ENCODE results near the gene ZBTB21. TPM values are rescaled to one million over a fixed set of nuclear protein-coding genes. Genes with fewer than 3 reads are reported as not detected.

ZBTB21 gene
- total and polyA plus RNA-seq, 2 of the 8 experiments (the other 6 are each of a cell fraction or from before 2014, with no cell fraction given): 3.9 to 17.8 TPM

DNA sequence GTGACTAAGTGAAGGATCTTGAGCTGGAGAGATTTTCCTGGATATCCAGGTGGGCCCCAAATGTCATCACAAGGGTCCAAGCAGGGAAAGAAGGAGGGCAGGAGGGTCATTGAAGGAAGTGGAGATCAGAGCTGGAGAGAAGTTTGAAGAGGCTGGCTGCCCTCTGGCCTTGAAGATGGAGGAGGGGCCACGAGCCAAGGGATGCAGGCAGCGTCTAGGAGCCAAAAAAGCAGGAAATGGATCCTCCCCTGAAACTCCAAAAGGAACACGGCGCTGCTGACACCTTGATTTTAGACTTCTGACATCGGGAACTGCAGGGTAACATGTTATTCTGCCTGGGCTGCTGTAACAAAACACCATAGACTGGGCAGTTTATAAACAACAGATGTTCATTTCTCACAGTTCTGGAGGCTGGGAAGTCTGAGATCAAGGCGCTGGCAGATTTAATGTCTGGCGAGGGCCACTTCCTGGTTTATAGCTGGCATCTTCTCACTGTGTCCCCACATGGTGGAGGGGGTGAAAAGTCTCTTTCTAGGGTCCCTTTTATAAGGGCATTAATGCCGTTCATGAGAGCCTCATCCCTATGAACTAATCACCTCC is 28.8 kb upstream of the ZBTB21 start (continued):
- no peak for TF ChIP-seq POLR2A (IDR thresholded peaks at IDR 0.05; ENCODE audit: control extremely low read depth in 1 of 2, low read depth in 2 of 2, low read length in 2 of 2)
